LNCAP (cell line): ENCODE results near the gene MED26.

ENCODE experiments used
- CTCF ChIP-seq: fragments of 450-650 bp; IDR thresholded peaks from 2 replicates; pipeline ENCODE4 v1.5.1; 2017; ENCODE audit warnings: mild to moderate bottlenecking

The MED26 gene

GRCh38 chr19:16661480-16662034 lies 33.6 kb upstream of the MED26 start:
- no peak for TF ChIP-seq CTCF

GRCh38 chr19:16660763-16661479 lies 32.9 kb upstream of the MED26 start, which contains the start of gene TMEM38A:
TSS of gene TMEM38A (plus strand) at chr19:16661139. CDS start at chr19:16661218, 79 bp downstream.
- no peak for TF ChIP-seq CTCF

- no peak for TF ChIP-seq CTCF
These were observed 32.1 kb upstream of the MED26 start, which contains the start of gene SMIM7 for GRCh38 chr19:16659832-16660708. TSS of gene SMIM7 (minus strand) at chr19:16660144. CDS start at chr19:16660110, 34 bp downstream.

- TF ChIP-seq CTCF, result no peak
These were observed 31.4 kb upstream of the MED26 start for GRCh38 chr19:16659464-16659831.

GRCh38 chr19:16657384-16657783 lies 29.4 kb upstream of the MED26 start:
- TF ChIP-seq CTCF, result no peak

DNA sequence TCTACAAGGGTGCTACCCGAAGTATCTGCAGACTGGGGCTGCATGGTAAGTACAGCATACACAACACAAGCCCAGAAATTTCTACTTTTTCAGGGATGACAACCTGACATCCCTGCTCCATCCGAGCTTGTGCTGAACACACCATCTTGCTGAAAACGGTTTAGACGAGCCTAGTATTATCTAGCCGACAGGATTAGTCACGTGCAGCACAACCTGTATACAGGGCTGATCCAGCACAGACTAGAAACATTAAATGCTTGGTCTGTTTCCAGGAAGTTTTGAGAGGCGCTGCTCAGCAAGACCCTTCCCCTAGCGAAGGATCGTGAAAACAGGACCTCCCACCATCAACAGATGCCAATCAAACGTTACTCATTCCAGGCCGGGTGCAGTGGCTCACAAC lies 27.7 kb upstream of the MED26 start:
- TF ChIP-seq CTCF, result no peak

- no peak for TF ChIP-seq CTCF
These were observed 26.6 kb upstream of the MED26 start for GRCh38 chr19:16654627-16655026.
